ENCODE results near the gene RCN1. TPM values are rescaled to one million over a fixed set of nuclear protein-coding genes. Genes with fewer than 3 reads are reported as not detected.
"Not testable (repeated sequence)": the region's sequence is repeated elsewhere in the genome, so short reads cannot be mapped to it uniquely, and the experiment has no call there.

RCN1 gene
- total RNA-seq, 2 experiments from 2014 or later: 0.74 TPM; not detected in 1

- no peaks in the 10 kb centered on the region for H3K79me2 ChIP-seq (ENCODE audit: insufficient read depth, low read depth, low read length)
- H3K4me2 ChIP-seq (ENCODE audit: low read length): no peak overlapping the region
- H2AFZ ChIP-seq (ENCODE audit: low read length): no peak overlapping the region
- POLR2A ChIA-PET: interaction anchor here (0.7 kb wide), 1 partner anchor 492 kb away, joined by 3 read pairs; no protein-coding TSS in a partner anchor
- no peaks in the 10 kb centered on the region for H3K9me2 ChIP-seq (ENCODE audit: insufficient read depth, low read length)
- no peaks in the 10 kb centered on the region for H3K36me3 ChIP-seq (ENCODE audit: insufficient read depth, low read length)
- H3K27ac ChIP-seq (ENCODE audit: low read depth, low read length, poor library complexity, severe bottlenecking): no peak overlapping the region
- H3K4me1 ChIP-seq (ENCODE audit: insufficient read depth, low read length, poor library complexity, severe bottlenecking): peaks cover 4% of the 10 kb centered on the region
- no TSS peak for BruUV-seq (replicated peaks)
- H3K9me3 ChIP-seq (ENCODE audit: low read length): no peaks in the 10 kb centered on the region
- TF ChIP-seq EZH2phosphoT487 (IDR thresholded peaks at IDR 0.05; ENCODE audit: borderline replicate concordance, low read depth, low read length) (no peak), CTCF (conservative IDR thresholded peaks at IDR 0.05; ENCODE audit: low read length) (no peak)
- H4K20me1 ChIP-seq (ENCODE audit: insufficient read depth, low read length): no peaks in the 10 kb centered on the region
- CTCF ChIA-PET (ENCODE audit: unreplicated experiment): no interaction called here
- no peak for DNase-seq (ENCODE audit: low spot score)
- H3K4me3 ChIP-seq (ENCODE audit: low read depth, low read length, poor library complexity, severe bottlenecking): no peak overlapping the region
- intact Hi-C loops (cut with micrococcal nuclease; ENCODE audit: unreplicated experiment): no loop called here
Observed at GRCh38 chr11:32101791-32102190, 10.9 kb downstream of the RCN1 start.

- H3K4me1 ChIP-seq (ENCODE audit: insufficient read depth, low read length, poor library complexity, severe bottlenecking); H3K79me2 ChIP-seq (ENCODE audit: insufficient read depth, low read depth, low read length); H4K20me1 ChIP-seq (ENCODE audit: insufficient read depth, low read length); BruUV-seq (replicated peaks); DNase-seq (ENCODE audit: low spot score); H3K4me3 ChIP-seq (ENCODE audit: low read depth, low read length, poor library complexity, severe bottlenecking); POLR2A ChIA-PET; H3K9me3 ChIP-seq (ENCODE audit: low read length); H3K36me3 ChIP-seq (ENCODE audit: insufficient read depth, low read length); H2AFZ ChIP-seq (ENCODE audit: low read length); H3K9me2 ChIP-seq (ENCODE audit: insufficient read depth, low read length); H3K27ac ChIP-seq (ENCODE audit: low read depth, low read length, poor library complexity, severe bottlenecking); H3K4me2 ChIP-seq (ENCODE audit: low read length); intact Hi-C loops (cut with micrococcal nuclease; ENCODE audit: unreplicated experiment): not testable (repeated sequence)
- CTCF ChIA-PET (ENCODE audit: unreplicated experiment): interaction anchor here (0.6 kb wide), 1 partner anchor 1592 kb away, joined by 3 read pairs; no protein-coding TSS in a partner anchor
Observed at GRCh38 chr11:32103121-32103719, 12.3 kb downstream of the RCN1 start.

- Histone ChIP-seq H3K4me3 (ENCODE audit: low read depth, low read length, poor library complexity, severe bottlenecking) (no peak overlapping the region), H3K4me1 (ENCODE audit: insufficient read depth, low read length, poor library complexity, severe bottlenecking) (peaks cover 4% of the 10 kb centered on the region), H2AFZ (ENCODE audit: low read length) (no peak overlapping the region), H3K9me2 (ENCODE audit: insufficient read depth, low read length) (no peaks in the 10 kb centered on the region), H3K79me2 (ENCODE audit: insufficient read depth, low read depth, low read length) (no peaks in the 10 kb centered on the region), H3K36me3 (ENCODE audit: insufficient read depth, low read length) (no peaks in the 10 kb centered on the region), H3K4me2 (ENCODE audit: low read length) (no peak overlapping the region), H3K9me3 (ENCODE audit: low read length) (no peaks in the 10 kb centered on the region), H3K27ac (ENCODE audit: low read depth, low read length, poor library complexity, severe bottlenecking) (no peak overlapping the region), H4K20me1 (ENCODE audit: insufficient read depth, low read length) (no peaks in the 10 kb centered on the region)
- no peak for DNase-seq (ENCODE audit: low spot score)
- ChIA-PET POLR2A (no interaction called here), CTCF (ENCODE audit: unreplicated experiment) (interaction anchor here (0.6 kb wide), 1 partner anchor 1591 kb away, joined by 3 read pairs; no protein-coding TSS in a partner anchor)
- intact Hi-C loops (cut with micrococcal nuclease; ENCODE audit: unreplicated experiment): no loop called here
- TF ChIP-seq CTCF (conservative IDR thresholded peaks at IDR 0.05; ENCODE audit: low read length) (no peak), EZH2phosphoT487 (IDR thresholded peaks at IDR 0.05; ENCODE audit: borderline replicate concordance, low read depth, low read length) (no peak)
- BruUV-seq (replicated peaks): no TSS peak
Observed at GRCh38 chr11:32103941-32104340, 13.1 kb downstream of the RCN1 start.

Data from OCI-LY7 (cell line).